ENCODE measurements around the gene TBC1D2.

- TF ChIP-seq, protein P1, sequence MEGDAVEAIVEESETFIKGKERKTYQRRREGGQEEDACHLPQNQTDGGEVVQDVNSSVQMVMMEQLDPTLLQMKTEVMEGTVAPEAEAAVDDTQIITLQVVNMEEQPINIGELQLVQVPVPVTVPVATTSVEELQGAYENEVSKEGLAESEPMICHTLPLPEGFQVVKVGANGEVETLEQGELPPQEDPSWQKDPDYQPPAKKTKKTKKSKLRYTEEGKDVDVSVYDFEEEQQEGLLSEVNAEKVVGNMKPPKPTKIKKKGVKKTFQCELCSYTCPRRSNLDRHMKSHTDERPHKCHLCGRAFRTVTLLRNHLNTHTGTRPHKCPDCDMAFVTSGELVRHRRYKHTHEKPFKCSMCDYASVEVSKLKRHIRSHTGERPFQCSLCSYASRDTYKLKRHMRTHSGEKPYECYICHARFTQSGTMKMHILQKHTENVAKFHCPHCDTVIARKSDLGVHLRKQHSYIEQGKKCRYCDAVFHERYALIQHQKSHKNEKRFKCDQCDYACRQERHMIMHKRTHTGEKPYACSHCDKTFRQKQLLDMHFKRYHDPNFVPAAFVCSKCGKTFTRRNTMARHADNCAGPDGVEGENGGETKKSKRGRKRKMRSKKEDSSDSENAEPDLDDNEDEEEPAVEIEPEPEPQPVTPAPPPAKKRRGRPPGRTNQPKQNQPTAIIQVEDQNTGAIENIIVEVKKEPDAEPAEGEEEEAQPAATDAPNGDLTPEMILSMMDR (conservative IDR thresholded peaks at IDR 0.05; ENCODE audit: low read length): no peak
- no peak for TF ChIP-seq EZH2phosphoT487 (IDR thresholded peaks at IDR 0.05; ENCODE audit: borderline replicate concordance, low read depth, low read length)
Measured at GRCh38 chr9:98150721-98151120, 104.7 kb downstream of the TBC1D2 start.
